ENCODE data around the gene BCL2L14.

The BCL2L14 gene, protein sequence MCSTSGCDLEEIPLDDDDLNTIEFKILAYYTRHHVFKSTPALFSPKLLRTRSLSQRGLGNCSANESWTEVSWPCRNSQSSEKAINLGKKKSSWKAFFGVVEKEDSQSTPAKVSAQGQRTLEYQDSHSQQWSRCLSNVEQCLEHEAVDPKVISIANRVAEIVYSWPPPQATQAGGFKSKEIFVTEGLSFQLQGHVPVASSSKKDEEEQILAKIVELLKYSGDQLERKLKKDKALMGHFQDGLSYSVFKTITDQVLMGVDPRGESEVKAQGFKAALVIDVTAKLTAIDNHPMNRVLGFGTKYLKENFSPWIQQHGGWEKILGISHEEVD

DNA sequence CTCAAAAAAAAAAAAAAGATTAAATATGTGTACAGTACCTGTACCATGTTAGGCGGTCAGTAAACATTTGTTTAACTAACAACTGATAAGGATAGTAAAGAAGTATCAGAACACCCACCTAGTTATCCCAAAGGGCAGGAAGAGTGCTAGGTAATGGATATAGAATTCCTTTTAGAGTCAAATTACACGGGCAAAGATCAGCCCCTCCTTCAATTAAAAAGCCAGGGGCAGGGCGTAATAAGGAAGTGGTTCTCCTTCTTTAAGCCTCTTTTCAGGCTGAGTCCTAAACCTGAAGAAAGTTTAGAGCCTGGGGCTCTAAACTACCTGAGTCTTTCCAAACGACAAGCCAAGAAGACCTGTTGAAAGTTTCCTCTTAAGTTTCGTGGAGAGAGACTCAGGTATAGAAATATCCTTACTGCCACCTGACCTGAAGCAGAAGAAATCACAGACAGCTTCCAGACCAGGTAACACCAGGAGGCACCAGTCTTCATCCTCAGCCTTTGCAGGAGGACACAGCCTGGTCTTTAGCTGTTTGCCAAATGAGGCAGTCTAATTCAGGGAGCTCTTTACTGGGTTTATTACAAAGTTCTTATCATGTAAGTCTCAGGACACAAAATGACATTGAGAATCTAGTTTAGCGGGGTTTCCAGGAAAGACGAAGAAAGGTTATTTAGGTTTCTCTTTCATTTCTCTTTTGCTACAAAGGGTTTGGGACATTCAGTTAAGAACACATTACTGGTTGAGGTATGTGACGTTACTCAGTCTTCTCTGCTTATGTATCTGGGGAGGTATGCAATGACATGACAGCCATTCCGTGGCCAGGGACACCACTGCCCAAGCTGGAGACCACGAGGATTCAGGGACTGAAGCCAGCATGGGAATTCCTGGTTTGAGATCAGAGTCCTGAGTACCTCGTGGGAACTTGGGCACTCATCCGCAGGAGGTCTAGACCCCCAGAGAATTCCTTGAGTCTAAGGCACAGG, at the start of gene BCL2L14:
BCL2L14 (plus strand) TSS at position 266 of the 983 bp plus-strand sequence. CDS start 8,367 bp downstream, outside the sequence.
- no peak for DNase-seq

DNA sequence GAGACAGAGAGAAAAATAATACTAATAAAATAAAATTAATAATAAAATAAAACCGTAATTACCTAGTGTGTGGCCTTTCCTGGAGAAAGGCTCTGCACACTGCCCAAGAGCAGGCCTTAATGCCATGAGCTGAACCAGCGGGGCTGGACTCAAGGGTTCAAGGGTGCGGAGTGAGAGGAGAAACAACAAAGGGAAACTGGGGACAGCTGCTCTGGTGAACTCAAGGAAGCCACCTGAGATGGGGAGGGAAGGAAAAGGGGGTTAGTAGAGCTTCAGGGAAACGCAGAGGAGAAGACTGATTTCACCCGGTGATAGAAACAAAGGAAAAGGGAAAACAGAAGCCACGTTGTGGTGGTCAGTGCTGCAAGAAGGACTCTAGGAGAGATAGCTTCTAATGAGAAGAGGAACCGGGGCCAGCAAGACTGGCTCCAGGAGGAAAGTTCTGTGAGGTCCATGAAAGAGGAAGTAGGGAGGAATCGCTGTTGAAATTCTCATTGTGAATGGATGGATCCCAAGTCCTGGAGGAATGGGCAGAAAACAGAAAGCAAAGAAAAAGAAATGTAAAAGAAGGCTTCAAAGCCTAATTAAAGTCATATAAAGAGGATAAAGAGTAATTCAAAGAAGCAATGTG, 48.3 kb upstream of the BCL2L14 start:
- no peak for DNase-seq

DNA sequence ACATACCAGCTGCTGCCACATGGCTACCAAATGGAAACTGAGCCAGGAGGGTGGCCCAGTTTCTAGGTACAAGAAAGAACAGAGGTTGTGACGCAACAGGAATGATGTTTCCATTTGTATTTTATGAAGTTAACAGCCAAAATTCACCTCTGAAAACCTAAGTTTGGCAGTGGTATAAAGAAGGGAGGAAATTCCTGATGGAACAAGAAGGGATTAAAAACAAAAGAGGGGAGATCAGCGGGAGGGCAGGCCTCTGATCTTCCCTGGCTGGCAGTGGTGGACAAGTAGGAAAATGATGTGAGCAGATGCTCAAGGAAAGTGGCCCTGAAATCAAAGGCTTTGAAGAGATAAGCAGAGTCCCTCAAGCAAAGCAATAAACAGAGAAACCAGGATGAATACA, 47.3 kb upstream of the BCL2L14 start:
- DNase-seq = no peak

DNA sequence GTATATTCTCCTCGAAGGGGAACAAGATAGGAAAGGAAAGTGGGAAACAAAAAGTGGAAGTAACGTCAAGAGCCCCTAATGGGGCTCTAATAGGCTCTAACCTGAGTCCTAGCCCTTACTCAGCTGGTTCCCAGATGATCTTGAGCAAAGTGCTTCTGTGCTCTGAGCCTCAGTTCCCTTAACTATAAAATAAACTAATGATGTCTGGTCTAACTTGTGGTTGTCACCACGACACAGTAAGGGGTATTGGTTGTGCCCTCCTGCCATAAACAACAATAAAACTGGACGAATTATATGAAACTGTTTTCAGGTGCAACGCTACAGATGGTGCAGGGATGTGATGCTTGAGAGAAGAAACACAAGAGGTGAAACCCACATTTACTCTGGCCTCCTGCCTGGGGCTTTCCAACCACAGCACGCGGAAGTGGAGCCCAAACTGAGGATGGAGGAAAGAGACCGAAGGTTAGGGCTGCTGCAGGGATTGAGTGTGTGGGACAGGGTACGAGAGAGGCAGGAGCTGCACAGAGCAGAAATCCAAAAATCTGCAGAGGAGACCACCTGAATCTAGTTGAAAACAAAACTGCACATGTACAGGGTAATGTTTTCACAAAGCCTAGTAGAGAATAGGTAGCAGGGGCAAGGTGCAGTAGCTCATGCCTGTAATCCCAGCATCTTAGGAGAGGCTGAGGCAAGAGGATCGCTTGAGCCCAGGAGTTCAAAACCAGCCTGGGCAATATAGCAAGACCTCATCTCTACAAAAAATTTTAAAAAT, 45.6 kb upstream of the BCL2L14 start:
- peak; percentile 31 for DNase-seq

DNA sequence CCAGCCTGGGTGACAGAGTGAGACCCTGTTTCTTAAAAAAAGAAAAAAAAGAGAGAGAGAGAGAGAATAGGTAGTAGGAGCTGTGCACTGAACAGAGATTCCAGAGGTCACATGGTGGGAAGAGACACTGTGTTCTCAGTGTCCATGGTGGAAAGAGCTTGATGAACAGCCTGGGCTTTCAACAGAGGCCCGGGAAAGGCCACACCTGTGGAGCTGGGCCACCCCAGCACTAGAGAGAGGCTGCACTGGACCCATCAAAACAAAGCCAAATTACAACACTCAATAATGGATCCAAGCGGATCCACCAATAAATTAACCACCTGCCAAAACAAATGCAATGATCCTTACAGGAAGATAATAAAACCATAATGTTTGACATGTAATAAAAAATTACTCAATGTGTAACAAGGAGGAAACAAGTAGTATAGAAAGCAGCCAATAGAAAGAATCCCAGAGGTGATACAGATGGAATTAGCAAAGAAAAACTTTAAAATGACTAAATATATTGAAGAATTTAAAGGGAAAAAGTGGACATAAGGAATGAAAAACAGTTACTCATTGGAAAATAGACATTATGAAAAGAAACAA, 44.8 kb upstream of the BCL2L14 start:
- no peak for DNase-seq

DNA sequence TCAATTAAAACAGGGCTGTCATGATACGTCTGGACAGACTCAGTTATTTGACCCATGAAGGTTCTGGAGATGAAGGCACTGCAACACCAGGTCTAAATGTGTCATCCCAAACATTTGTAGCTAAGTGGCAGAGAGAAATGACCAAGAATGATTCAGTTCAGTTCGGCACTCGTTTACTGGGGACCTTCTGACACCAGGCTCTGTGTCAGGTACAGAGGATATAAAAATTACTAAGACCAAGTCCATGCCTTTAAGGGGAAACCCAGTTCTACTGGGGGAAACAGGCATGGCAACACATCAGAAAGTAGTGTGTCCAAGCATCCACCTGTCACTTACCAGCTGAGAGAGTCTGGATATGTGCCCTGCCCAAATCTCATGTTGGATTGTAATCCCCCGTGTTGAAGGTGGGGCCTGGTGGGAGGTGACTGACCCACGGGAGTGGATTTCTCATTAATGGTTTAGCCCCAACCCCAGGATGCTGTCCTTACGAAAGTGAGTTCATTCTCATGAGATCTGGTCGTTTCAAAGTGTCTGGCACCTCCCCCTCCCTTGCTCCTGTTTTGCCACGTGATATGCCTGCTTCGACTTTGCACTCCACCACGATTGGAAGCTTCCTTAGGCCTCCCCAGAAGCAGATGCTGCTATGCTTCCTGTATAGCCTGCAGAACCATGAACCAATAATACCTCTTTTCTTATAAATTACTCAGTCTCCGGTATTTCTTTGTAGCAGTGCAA, 41.9 kb upstream of the BCL2L14 start:
- no peak for DNase-seq

DNA sequence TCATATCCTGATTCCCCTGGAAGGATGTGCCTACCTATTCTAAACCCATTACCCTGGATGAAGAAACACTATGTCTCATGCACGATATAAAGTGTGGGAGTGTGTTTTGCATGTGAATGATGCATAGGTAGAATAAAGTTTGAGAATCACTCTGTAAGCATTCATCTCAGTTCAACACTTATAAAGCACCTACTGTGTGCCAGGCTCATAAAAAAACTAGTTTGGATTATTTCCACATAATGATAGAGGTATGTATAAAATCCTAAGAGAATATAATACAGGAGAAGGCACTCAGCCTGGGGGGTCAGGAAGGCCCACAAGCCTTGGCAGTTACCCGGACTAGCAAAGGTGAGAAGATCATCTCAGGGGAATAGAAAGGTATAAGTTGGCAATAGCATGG, 41.1 kb upstream of the BCL2L14 start:
- DNase-seq = no peak

DNA sequence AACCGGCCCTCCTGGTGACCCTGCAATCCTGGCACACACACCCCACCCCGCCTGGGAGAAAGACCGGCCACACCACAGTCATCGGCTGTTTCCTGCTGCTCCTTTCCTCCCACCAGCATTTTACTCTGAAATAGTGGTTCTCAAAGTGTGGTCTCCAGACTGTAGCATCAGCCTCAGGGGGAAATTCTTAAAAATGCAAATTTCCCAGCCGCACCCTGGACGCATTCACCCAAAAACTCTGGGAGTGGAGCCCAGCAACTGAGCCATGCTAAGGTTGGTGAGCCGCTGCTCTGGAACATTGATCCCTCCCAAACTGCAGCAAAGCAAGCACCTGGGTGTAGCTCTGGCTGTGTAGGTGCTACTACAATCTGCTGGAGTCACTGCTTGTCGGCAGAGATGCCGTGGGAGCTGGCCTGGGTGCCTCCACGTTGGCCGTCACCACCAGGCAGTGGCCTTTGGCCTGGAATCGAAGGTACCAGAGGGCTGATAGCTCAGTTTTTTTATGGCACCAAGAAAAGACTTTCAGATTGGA, 38.4 kb upstream of the BCL2L14 start:
- DNase-seq = no peak

DNA sequence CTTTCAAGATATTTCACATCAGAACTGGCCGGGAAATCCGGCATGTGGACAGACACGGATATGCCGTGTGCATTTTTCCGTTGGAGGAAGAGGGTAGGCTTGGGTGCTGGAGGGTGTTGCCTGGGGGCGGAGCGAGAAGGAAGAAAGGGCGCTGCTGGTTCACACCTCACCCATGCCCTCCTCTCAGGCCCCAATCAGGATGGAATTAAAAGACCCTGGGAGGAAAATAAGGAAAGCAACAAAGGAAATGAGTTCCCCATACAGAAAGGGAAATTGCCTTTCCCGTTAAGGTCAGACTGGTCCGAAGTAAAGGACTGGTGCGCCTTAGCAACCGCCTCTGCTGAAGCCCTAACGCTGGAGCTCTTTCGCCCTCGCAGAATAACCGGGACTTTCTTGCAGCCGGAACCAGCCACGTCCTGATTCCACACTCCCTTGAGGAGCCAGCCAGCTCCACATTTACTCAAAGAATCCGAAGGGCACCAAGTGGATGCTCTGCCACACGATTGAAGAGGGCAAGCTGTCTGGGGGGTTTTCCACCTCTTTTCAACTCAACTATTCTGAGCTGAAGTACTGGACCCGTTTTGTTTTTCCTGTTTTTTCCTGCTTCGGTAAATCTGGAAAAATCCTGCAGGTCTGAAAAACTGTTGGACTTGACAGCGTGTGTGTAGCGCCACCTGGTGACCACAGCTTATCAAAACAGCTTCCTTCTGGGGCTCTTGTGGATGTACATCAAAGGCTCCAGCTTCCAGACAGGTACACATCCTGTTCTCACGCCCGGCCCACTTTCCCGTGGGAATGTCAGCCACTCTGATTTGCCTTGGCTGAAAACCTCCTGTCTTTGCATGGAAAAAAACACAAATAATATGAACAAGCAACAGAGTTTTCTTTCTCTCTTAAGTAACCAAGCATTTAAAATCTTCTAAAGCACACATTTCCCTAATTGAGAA, 37.6 kb upstream of the BCL2L14 start:
- peak; percentile 65 for DNase-seq

DNA sequence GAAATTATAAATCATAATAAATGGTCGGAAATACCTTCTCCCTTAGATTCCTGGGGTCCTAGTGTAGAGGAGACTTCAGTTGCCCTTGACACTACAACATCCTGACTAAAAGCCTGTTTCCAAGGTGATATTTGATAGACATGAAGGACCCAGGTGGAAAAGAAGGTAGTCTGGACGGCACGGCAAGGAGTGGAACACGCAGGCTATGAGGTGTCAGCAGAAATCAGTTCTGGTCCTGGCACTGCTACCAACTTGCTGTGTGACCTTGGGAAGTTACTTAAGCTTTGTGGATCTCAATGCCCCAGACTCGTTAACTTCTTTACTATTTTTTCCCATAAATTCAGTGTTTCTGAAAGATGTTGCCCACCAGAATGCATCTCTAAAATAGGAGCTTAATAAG, 36.9 kb upstream of the BCL2L14 start:
- no peak for DNase-seq

DNA sequence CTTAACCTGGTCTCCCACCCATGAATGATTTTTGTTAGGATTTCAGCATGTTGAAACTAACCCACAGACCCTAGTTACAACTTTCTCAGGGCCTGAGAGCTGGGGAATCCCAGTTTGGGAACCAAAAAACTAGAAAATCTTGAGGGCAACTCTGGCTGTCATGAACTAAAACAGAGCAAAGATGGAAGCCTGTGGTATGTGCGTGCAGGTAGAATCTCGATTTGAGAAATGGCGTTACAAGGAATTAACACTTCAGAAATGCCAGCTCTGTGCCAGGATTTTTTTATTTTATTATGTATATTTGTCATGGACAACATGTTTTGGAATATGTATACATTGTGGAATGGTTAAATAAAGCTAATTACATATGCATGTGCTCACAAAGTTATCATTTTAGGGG, 36.4 kb upstream of the BCL2L14 start:
- DNase-seq = no peak

DNA sequence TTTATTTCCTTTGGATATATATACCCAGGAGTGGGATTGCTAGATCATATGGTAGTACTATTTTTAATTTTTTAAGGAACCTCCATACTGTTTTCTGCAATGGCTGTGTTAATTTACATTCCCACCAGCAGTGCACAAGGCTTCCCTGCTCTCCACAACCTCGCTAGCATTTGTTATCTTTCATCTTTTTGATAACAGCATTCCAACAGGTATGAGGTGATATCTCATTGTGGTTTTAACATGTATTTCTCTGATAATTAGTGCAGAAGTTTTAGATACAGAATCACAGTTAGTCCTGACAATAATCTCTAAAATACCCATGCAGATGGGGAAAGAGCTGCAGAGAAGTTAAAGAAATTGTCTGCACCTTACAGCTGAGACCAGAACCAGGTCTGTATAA, 35.5 kb upstream of the BCL2L14 start:
- DNase-seq = no peak

DNA sequence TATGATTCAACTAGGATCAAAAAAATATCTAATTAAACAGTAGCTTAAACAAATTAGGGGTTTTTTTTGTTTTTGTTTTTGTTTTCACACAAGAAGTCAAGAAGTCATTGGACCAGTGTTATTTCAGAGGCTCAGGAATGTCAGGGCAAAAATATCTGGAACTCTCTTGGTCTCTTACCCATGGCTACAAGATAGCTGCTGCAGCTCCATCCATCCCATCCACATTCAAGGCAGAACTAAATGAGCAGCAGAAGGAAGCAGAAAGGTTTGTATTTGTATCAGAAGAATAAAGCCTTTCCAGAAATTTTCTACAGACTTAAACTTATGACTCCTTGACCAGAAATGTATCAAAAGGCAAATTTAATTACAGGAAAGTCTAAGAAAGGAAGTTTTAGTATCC, 33.8 kb upstream of the BCL2L14 start:
- DNase-seq = no peak

DNA sequence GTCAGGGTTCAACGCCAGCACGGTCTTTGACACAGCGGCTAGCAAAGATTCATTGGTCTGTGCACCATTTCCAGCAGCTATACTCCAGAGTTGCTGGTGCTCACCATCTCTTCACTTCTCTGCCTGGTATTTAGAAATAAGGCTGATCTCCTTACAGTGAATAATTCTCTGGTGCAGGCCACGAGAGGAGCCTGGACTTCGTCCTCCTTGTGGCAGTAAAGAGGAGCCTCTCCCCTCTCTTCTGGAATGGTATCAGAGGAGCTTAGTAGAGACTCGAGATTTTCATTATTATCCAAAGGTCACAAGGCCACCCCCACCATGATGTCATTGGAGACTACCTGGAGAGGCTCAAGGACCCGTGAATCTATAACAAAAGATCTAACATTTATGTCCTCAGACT, 30.8 kb upstream of the BCL2L14 start:
- no peak for DNase-seq

DNA sequence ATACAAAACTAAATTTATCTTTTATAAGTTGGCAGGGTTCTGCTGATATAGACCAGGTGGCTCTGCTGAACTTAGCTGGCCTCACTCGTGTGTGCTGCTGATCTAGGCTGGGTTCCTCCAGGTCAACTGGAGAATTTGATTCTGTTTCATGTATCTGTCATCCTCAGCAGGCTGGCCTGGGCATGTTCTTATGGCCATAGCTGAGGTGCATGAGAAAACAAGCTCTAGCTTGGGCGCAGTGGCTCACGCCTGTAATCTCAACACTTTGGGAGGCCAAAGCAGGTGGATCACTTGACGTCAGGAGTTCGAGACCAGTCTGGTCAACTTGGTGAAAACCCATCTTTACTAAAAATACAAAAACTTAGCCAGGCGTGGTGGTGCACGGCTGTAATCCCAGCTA, 24.3 kb upstream of the BCL2L14 start:
- no peak for DNase-seq

DNA sequence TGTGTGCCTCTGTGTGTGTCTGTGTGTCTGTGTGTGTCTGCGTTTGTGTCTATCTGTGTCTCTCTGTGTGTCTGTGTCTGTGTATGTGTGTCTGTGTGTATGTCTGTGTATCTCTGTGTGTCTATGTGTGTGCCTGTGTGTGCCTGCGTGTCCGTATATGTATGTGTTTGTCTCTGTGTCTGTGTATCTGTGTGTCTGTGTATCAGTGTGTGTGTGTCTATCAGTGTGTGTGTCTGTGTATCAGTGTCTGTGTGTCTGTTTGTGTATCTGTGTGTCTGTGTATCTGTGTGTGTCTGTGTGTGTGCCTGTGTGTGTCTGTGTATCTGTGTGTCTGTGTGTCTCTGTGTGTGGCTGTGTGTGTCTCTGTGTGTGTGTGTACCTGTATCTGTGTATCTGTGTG, 23.1 kb upstream of the BCL2L14 start:
- no peak for DNase-seq

DNA sequence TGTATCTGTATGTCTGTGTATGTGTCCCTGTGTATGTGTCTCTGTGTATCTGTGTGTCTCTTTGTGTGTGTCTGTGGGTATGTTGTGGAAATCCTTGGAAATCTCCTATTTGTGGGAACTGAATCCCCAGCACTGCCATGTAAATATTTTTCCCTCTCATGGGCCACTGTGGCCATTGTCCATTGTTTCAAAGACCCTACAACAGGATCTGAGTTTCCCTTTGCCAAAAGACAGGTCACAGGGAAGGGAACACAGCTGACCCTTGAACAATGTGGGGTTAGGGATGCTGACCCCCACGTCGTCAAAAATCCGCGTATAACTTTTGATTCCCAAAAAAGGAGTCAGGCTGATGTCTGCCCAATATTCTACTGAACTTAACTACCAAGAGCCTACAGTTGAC, 22.5 kb upstream of the BCL2L14 start:
- no peak for DNase-seq

DNA sequence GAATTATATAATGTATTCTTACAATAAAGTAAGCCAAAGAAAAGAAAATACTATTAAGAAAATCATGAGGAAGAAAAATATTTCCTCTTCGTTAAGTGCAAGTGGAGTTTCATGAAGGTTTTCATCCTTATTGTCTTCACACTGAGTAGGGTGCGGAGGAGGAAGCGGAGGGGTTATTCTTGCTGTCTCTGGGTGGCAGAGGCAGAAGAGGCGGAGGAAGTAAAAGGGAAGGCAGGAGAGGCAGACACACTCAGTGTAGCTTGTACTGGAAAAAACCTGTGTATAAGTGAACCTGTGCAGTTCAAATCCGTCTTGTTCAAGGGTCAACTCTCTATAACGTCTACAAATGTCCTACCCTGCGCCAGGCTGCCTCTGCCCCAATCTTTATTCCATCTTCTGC, 22.0 kb upstream of the BCL2L14 start:
- no peak for DNase-seq

DNA sequence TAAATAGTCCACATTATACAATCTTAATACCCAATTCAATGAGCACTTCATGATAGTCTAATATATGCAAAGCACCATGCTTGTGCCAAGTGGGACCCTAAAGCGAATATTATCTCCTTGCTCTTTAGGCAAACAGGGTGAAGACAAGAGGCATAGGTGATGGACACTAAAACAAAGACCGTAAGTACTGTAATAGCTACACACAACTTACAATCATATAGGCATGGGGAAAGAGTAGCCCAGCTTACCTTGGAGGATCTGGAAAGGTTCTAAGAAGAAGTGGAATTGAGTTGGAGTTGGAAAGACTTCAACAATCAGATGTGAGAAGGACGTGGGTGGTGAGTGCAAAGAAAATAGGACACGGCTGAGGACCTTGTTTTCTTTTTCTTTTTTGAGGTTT, 19.1 kb upstream of the BCL2L14 start:
- no peak for DNase-seq

DNA sequence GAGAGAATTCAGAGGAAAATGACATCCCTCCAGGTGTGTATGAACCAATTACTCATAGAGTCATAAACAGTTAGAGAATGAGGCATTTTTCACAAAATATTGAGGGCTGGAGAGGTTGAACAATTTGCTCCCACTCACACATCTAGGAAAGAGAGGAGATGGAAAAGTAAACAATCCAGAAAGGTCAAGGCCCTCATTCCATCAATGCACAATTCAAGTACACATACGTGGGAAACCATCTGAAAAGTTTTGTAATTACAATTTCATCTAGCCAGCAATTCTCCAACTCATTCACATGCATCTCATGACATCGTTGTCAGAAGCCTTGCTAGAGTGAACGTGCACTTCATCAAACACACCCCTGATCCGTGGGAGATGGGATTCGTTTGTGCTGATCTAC, 15.7 kb upstream of the BCL2L14 start:
- no peak for DNase-seq
